ENCODE measurements around the gene FUZ. TPM values are rescaled to one million over a fixed set of nuclear protein-coding genes. Genes with fewer than 3 reads are reported as not detected.

FUZ gene
- total and polyA plus RNA-seq, 12 donors, result 7.6 to 72.5 (median 45.7) TPM

GRCh38 chr19:49837009-49837310 is 23.9 kb upstream of the FUZ start:
- H3K4me1 ChIP-seq (replicated peaks in 1 of 2), result no peaks in the 10 kb centered on the region
- peak in 3 of 7 donors; percentile 33 to 49 (median 46) for DNase-seq
- H3K9me3 ChIP-seq (replicated peaks in 1 of 3), result no peaks in the 10 kb centered on the region
- intact Hi-C loops (cut with DNase I), result no loop called here
- WGBS, 4 donors, result 62 to 79% (median 69%) methylated on average over 5 of the region's 5 CpGs
- no peak for TF ChIP-seq POLR2A (IDR thresholded peaks at IDR 0.05)
- no peak for TF ChIP-seq CTCF (IDR thresholded peaks at IDR 0.05)
- H3K27me3 ChIP-seq, result no peaks in the 10 kb centered on the region
- H3K27ac ChIP-seq, result no peak overlapping the region
- no peak overlapping the region for H3K4me3 ChIP-seq
- peaks cover 0 to 77% of the 10 kb centered on the region in 2 donors for H3K36me3 ChIP-seq (replicated peaks in 1 of 2)

- intact Hi-C loops (cut with DNase I), result no loop called here
- H3K9me3 ChIP-seq (replicated peaks in 1 of 3), result no peaks in the 10 kb centered on the region
- no peaks in the 10 kb centered on the region for H3K27me3 ChIP-seq
- no peak for TF ChIP-seq CTCF (IDR thresholded peaks at IDR 0.05)
- no peak for TF ChIP-seq POLR2A (IDR thresholded peaks at IDR 0.05)
- H3K4me3 ChIP-seq, result no peak overlapping the region
- no peak for DNase-seq
- peak overlapping the region in 1 of 5 donors; percentile 17 for H3K27ac ChIP-seq
- H3K36me3 ChIP-seq (replicated peaks in 1 of 2), result peaks cover 0 to 83% of the 10 kb centered on the region in 2 donors
- 86 to 94% (median 92%) methylated on average over 1 to 20 of the region's 20 CpGs for WGBS, 4 donors
- no peaks in the 10 kb centered on the region for H3K4me1 ChIP-seq (replicated peaks in 1 of 2)
Measured at GRCh38 chr19:49836176-49837008, 23.3 kb upstream of the FUZ start.

- no peak for TF ChIP-seq CTCF (IDR thresholded peaks at IDR 0.05)
- TF ChIP-seq POLR2A (IDR thresholded peaks at IDR 0.05), result no peak
- no peaks in the 10 kb centered on the region for H3K4me1 ChIP-seq (replicated peaks in 1 of 2)
- no peaks in the 10 kb centered on the region for H3K9me3 ChIP-seq (replicated peaks in 1 of 3)
- no peaks in the 10 kb centered on the region for H3K27me3 ChIP-seq
- DNase-seq, result no peak
- H3K4me3 ChIP-seq, result no peak overlapping the region
- peaks cover 0 to 91% of the 10 kb centered on the region in 2 donors for H3K36me3 ChIP-seq (replicated peaks in 1 of 2)
- WGBS, 4 donors, result 93 to 97% (median 93%) methylated on average over 9 to 12 of the region's 12 CpGs; no CpG with 5 or more reads in 1 of the 4 donors
- intact Hi-C loops (cut with DNase I), result no loop called here
- H3K27ac ChIP-seq, result peak overlapping the region in 1 of 5 donors; percentile 17
Measured at GRCh38 chr19:49835562-49835961, 22.5 kb upstream of the FUZ start.

GRCh38 chr19:49833599-49833998 is 20.5 kb upstream of the FUZ start:
- no peak for DNase-seq
- Histone ChIP-seq H3K9me3 (replicated peaks in 1 of 3) (no peaks in the 10 kb centered on the region), H3K27me3 (no peaks in the 10 kb centered on the region), H3K4me1 (replicated peaks in 1 of 2) (no peaks in the 10 kb centered on the region), H3K36me3 (replicated peaks in 1 of 2) (peaks cover 0 to 99% of the 10 kb centered on the region in 2 donors), H3K4me3 (no peak overlapping the region), H3K27ac (no peak overlapping the region)
- intact Hi-C loops (cut with DNase I), result no loop called here
- TF ChIP-seq POLR2A (IDR thresholded peaks at IDR 0.05) (no peak), CTCF (IDR thresholded peaks at IDR 0.05) (no peak)
- 85 to 100% (median 90%) methylated on average over 1 to 7 of the region's 7 CpGs for WGBS, 4 donors
